H9 (cell line): ENCODE results near the gene MRTFA. TPM values are rescaled to one million over a fixed set of nuclear protein-coding genes. Genes with fewer than 3 reads are reported as not detected.

Experiments used
- DNase-seq: peaks from one replicate; pipeline ENCODE4 v3.0.0-alpha.2; 2017
- H2AFZ ChIP-seq: one replicate; pipeline ENCODE4 v1.6.1; 2013; ENCODE audit warnings: mild to moderate bottlenecking, low read length, control low read depth, moderate library complexity
- H2AK5ac ChIP-seq: 2 replicates; pipeline ENCODE4 v1.6.1; 2013; ENCODE audit warnings: low read length, control low read depth, mixed read lengths; ENCODE audit not compliant: insufficient read length
- H2BK120ac ChIP-seq: one replicate; pipeline ENCODE4 v1.6.1; 2013; ENCODE audit warnings: low read depth, mild to moderate bottlenecking, low read length, control low read depth, inconsistent platforms; ENCODE audit not compliant: poor library complexity, severe bottlenecking
- H2BK12ac ChIP-seq: 2 replicates; pipeline ENCODE4 v1.6.1; 2013; ENCODE audit warnings: low read length, control low read depth, mixed read lengths, low read depth; ENCODE audit not compliant: insufficient read length
- H2BK15ac ChIP-seq: 2 replicates; pipeline ENCODE4 v1.6.1; 2013; ENCODE audit warnings: low read depth, low read length, control low read depth
- H2BK20ac ChIP-seq: one replicate; pipeline ENCODE4 v1.6.1; 2013; ENCODE audit warnings: low read depth, mild to moderate bottlenecking, low read length, control low read depth, inconsistent platforms; ENCODE audit not compliant: poor library complexity, severe bottlenecking
- H2BK5ac ChIP-seq: 2 replicates; pipeline ENCODE4 v1.6.1; 2013; ENCODE audit warnings: low read length, control low read depth, mixed read lengths; ENCODE audit not compliant: insufficient read length
- H3K14ac ChIP-seq: 2 replicates; pipeline ENCODE4 v1.6.1; 2013; ENCODE audit warnings: low read length, control low read depth; ENCODE audit not compliant: insufficient read depth
- H3K18ac ChIP-seq: 2 replicates; pipeline ENCODE4 v1.6.1; 2013; ENCODE audit warnings: low read depth, mild to moderate bottlenecking, mixed read lengths, low read length, control low read depth; ENCODE audit not compliant: insufficient read length
- H3K23ac ChIP-seq: 2 replicates; pipeline ENCODE4 v1.6.1; 2013; ENCODE audit warnings: low read length, control low read depth, mixed read lengths, low read depth; ENCODE audit not compliant: insufficient read length
- H3K23me2 ChIP-seq: 2 replicates; pipeline ENCODE4 v1.6.1; 2013; ENCODE audit warnings: low read depth, mild to moderate bottlenecking, mixed read lengths, low read length, control low read depth; ENCODE audit not compliant: insufficient read length, poor library complexity, severe bottlenecking
- H3K27ac ChIP-seq: 2 replicates; pipeline ENCODE4 v1.5.1; 2013; ENCODE audit warnings: low read length, control low read depth, mixed read lengths, low read depth; ENCODE audit not compliant: insufficient read length
- H3K27me3 ChIP-seq: 2 replicates; pipeline ENCODE4 v1.6.1; 2013; ENCODE audit warnings: low read length, control low read depth, inconsistent platforms; ENCODE audit not compliant: insufficient read depth
- H3K4ac ChIP-seq: 2 replicates; pipeline ENCODE4 v1.6.1; 2013; ENCODE audit warnings: low read depth, mild to moderate bottlenecking, control low read depth, inconsistent platforms, low read length, moderate library complexity
- H3K4me1 ChIP-seq: 2 replicates; pipeline ENCODE4 v1.6.1; 2013; ENCODE audit warnings: low read length, control low read depth, inconsistent platforms; ENCODE audit not compliant: insufficient read depth
- H3K4me2 ChIP-seq: 2 replicates; pipeline ENCODE4 v1.6.1; 2013; ENCODE audit warnings: low read length, control low read depth, mixed read lengths; ENCODE audit not compliant: insufficient read length, insufficient read depth
- H3K56ac ChIP-seq: 2 replicates; pipeline ENCODE4 v1.6.1; 2013; ENCODE audit warnings: low read depth, mild to moderate bottlenecking, mixed read lengths, low read length, control low read depth; ENCODE audit not compliant: insufficient read length
- H3K79me1 ChIP-seq: 2 replicates; pipeline ENCODE4 v1.6.1; 2013; ENCODE audit warnings: low read depth, mild to moderate bottlenecking, moderate library complexity, low read length, control low read depth, inconsistent platforms; ENCODE audit not compliant: insufficient read depth, poor library complexity, severe bottlenecking
- H3K79me2 ChIP-seq: 2 replicates; pipeline ENCODE4 v1.6.1; 2013; ENCODE audit warnings: low read length, control low read depth, inconsistent platforms; ENCODE audit not compliant: insufficient read depth
- H3K9ac ChIP-seq: 2 replicates; pipeline ENCODE4 v1.6.1; 2013; ENCODE audit warnings: low read length, control low read depth, mixed read lengths; ENCODE audit not compliant: insufficient read length; ENCODE audit errors: extremely low read depth
- H3K9me3 ChIP-seq: one replicate; pipeline ENCODE4 v1.6.1; 2013; ENCODE audit warnings: low read depth, low read length, inconsistent platforms; ENCODE audit not compliant: control insufficient read depth
- H3T11ph ChIP-seq: one replicate; pipeline ENCODE4 v1.6.1; 2013; ENCODE audit warnings: mild to moderate bottlenecking, low read length, control low read depth, inconsistent platforms
- H4K20me1 ChIP-seq: one replicate; pipeline ENCODE4 v1.6.1; 2013; ENCODE audit not compliant: control insufficient read depth, insufficient read length, insufficient read depth
- H4K5ac ChIP-seq: 2 replicates; pipeline ENCODE4 v1.6.1; 2013; ENCODE audit warnings: low read depth, mild to moderate bottlenecking, mixed read lengths, low read length, control low read depth; ENCODE audit not compliant: insufficient read length
- H4K8ac ChIP-seq: replicated peaks from 2 replicates; pipeline ENCODE4 v1.6.1; 2013; ENCODE audit warnings: low read length, control low read depth, mixed read lengths, low read depth; ENCODE audit not compliant: insufficient read length
- H4K91ac ChIP-seq: 2 replicates; pipeline ENCODE4 v1.6.1; 2013; ENCODE audit warnings: low read depth, mild to moderate bottlenecking, moderate library complexity, mixed read lengths, low read length, control low read depth; ENCODE audit not compliant: insufficient read length
- H3K27ac Mint-ChIP-seq, 3 experiments: 2 replicates in 2 of 3; 3 replicates in 1 of 3; pipeline ENCODE4 v1.8.0; 2020 to 2021; ENCODE audit warnings: mixed read lengths in 3 of 3, mild to moderate bottlenecking in 1 of 3, moderate library complexity in 1 of 3
- H3K27me3 Mint-ChIP-seq: 2 replicates; pipeline ENCODE4 v1.8.0; 2021; ENCODE audit warnings: low read depth, mild to moderate bottlenecking, moderate library complexity, mixed read lengths
- H3K36me3 Mint-ChIP-seq, 3 experiments: 2 replicates in 2 of 3; 3 replicates in 1 of 3; pipeline ENCODE4 v1.8.0; 2020 to 2021; ENCODE audit warnings: low read depth in 3 of 3, mixed read lengths in 3 of 3; ENCODE audit not compliant: insufficient read depth in 1 of 3
- H3K4me1 Mint-ChIP-seq, 2 experiments: 2 replicates each; pipeline ENCODE4 v1.8.0; 2020; ENCODE audit warnings: mixed read lengths in 2 of 2
- H3K4me3 Mint-ChIP-seq, 2 experiments: 2 replicates in 1 of 2; 3 replicates in 1 of 2; pipeline ENCODE4 v1.8.0; 2020 to 2021; ENCODE audit warnings: mild to moderate bottlenecking in 2 of 2, mixed read lengths in 2 of 2, moderate library complexity in 1 of 2
- H3K9me3 Mint-ChIP-seq, 2 experiments: 2 replicates in 1 of 2; 3 replicates in 1 of 2; pipeline ENCODE4 v1.8.0; 2020; ENCODE audit warnings: mild to moderate bottlenecking in 2 of 2, mixed read lengths in 2 of 2, moderate library complexity in 1 of 2
- CTCF ChIP-seq: fragments of 200-600 bp; sonication (generic); conservative IDR thresholded peaks from 3 replicates; pipeline ENCODE4 v1.8.0; 2021; ENCODE audit warnings: antibody characterized with exemption, mild to moderate bottlenecking
- WGBS: extraction: QIAGEN DNeasy Blood & Tissue Kit; methylation state at CpG from one replicate; pipeline ENCODE4 v1.1.7; 2013; ENCODE audit warnings: missing lambda C conversion rate, low lambda C conversion rate, mixed read lengths; ENCODE audit not compliant: insufficient read length; ENCODE audit errors: extremely low coverage; 5-methylcytosine and 5-hydroxymethylcytosine counted together
- total RNA-seq: library from RNA; stranded (reverse); gene quantifications from 2 replicates; pipeline ENCODE4 v1.2.1, GENCODE V29; 2021

Gene MRTFA
- total RNA-seq, 1 experiment from 2014 or later, result 38.1 TPM

GRCh38 chr22:40671796-40672360 is 35.4 kb upstream of the MRTFA start:
- H3K14ac ChIP-seq, result no peak overlapping the region
- H2BK5ac ChIP-seq, result no peak overlapping the region
- Mint-ChIP-seq H3K4me1 (peaks cover 6 to 7% of the 10 kb centered on the region in 2 experiments), H3K27me3 (peaks cover 2% of the 10 kb centered on the region), H3K36me3 (peaks cover 0 to 1% (median 0%) of the 10 kb centered on the region in 3 experiments; a peak in 1 of 7 replicates), H3K4me3 (no peak overlapping the region), H3K9me3 (peaks cover 0 to 2% of the 10 kb centered on the region in 2 experiments; a peak in 2 of 5 replicates), H3K27ac (no peak overlapping the region)
- no peaks in the 10 kb centered on the region for H3K79me2 ChIP-seq
- no peaks in the 10 kb centered on the region for H3K79me1 ChIP-seq
- H3K4ac ChIP-seq, result no peak overlapping the region
- no peak overlapping the region for H2BK20ac ChIP-seq
- H2BK120ac ChIP-seq, result no peak overlapping the region
- no peak overlapping the region for H2AFZ ChIP-seq
- no peak overlapping the region for H3T11ph ChIP-seq
- H3K23me2 ChIP-seq, result no peaks in the 10 kb centered on the region
- H3K27ac ChIP-seq, result no peak overlapping the region
- no peak overlapping the region for H4K91ac ChIP-seq
- no peak overlapping the region for H3K23ac ChIP-seq
- no CpG with 5 or more reads among the region's 7 CpGs for WGBS
- H2BK15ac ChIP-seq, result no peak overlapping the region
- no peak overlapping the region for H3K18ac ChIP-seq
- no peak for DNase-seq
- no peaks in the 10 kb centered on the region for H4K20me1 ChIP-seq
- no peak overlapping the region for H4K5ac ChIP-seq
- no peak overlapping the region for H4K8ac ChIP-seq
- no peaks in the 10 kb centered on the region for H3K9me3 ChIP-seq
- no peak overlapping the region for H2BK12ac ChIP-seq
- no peak overlapping the region for H3K9ac ChIP-seq
- H3K27me3 ChIP-seq, result no peaks in the 10 kb centered on the region
- no peak for TF ChIP-seq CTCF
- no peak overlapping the region for H3K4me2 ChIP-seq
- no peak overlapping the region for H3K56ac ChIP-seq
- no peak overlapping the region for H2AK5ac ChIP-seq
- H3K4me1 ChIP-seq, result no peaks in the 10 kb centered on the region; the same call in 1 of the 2 replicates
